Esophagus muscularis mucosa (tissue), 4 donors: ENCODE results near the gene HOXC11. TPM values are rescaled to one million over a fixed set of nuclear protein-coding genes. Genes with fewer than 3 reads are reported as not detected.

Experiments used
- DNase-seq: peaks from one replicate; pipeline ENCODE4 v3.0.0-alpha.2; 2017; ENCODE audit errors: extremely low spot score
- H3K27ac ChIP-seq, 4 donors: fragments of 200-600 bp; sonication (generic); replicated peaks in 1 of 4; 1 replicate in 3 of 4; 2 replicates in 1 of 4; pipeline ENCODE4 v1.5.1; 2016 to 2019; ENCODE audit warnings: mild to moderate bottlenecking in 1 of 4
- H3K27me3 ChIP-seq, 4 donors: fragments of 200-600 bp; sonication (generic); one replicate each; pipeline versions ENCODE4 v1.5.1 to v1.6.0; 2016 to 2019
- H3K36me3 ChIP-seq, 4 donors: fragments of 200-600 bp; sonication (generic); one replicate each; pipeline ENCODE4 v1.5.1; 2016 to 2019
- H3K4me1 ChIP-seq, 4 donors: fragments of 200-600 bp; sonication (generic); one replicate each; pipeline ENCODE4 v1.5.1; 2016 to 2019
- H3K4me3 ChIP-seq, 4 donors: fragments of 200-600 bp; sonication (generic); 1 replicate in 2 of 4; 2 replicates in 2 of 4; pipeline ENCODE4 v1.5.1; 2016 to 2019; ENCODE audit warnings: mild to moderate bottlenecking in 4 of 4, moderate library complexity in 1 of 4
- H3K9me3 ChIP-seq, 4 donors: fragments of 200-600 bp; sonication (generic); 1 replicate in 3 of 4; 2 replicates in 1 of 4; pipeline ENCODE4 v1.5.1; 2016 to 2019
- EP300 ChIP-seq: sonication (generic); formaldehyde crosslinking; IDR thresholded peaks from one replicate; pipeline ENCODE4 v1.6.1; 2017; ENCODE audit warnings: antibody characterized with exemption
- POLR2A ChIP-seq: fragments of 450-650 bp; IDR thresholded peaks from one replicate; pipeline ENCODE4 v1.6.1; 2017; ENCODE audit warnings: antibody characterized with exemption, moderate library complexity, mild to moderate bottlenecking, low read depth
- POLR2AphosphoS5 ChIP-seq, 2 donors: sonication (generic); formaldehyde crosslinking; IDR thresholded peaks; one replicate each; pipeline ENCODE4 v1.6.1; 2017; ENCODE audit warnings: antibody characterized with exemption in 2 of 2
- WGBS: methylation state at CpG from one replicate; pipeline ENCODE4 v1.1.5; 2018; 5-methylcytosine and 5-hydroxymethylcytosine counted together
- intact Hi-C: fragments of 100-400 bp; cut with DNase I; formaldehyde crosslinking; loops from one replicate; pipeline ENCODE4 v1.15.1; 2023
- total RNA-seq, 4 donors: library from RNA; depleted of rRNA; stranded (reverse); fragments of >200 nt; gene quantifications; one replicate each; pipeline versions ENCODE4 v1.1.0 to v1.2.1, GENCODE V29; 2016
- TF ChIP-seq, protein P1 (sequence below), 3 experiments: fragments of 200-600 bp in 2 of 3; fragments of 450-650 bp in 1 of 3; sonication (generic) in 2 of 3; IDR thresholded peaks; one replicate each; pipeline ENCODE4 v1.5.1; 2017 to 2019; ENCODE audit warnings: antibody characterized with exemption in 3 of 3, mild to moderate bottlenecking in 2 of 3, moderate library complexity in 1 of 3

Gene HOXC11
- total RNA-seq, 4 donors from 2014 or later: not detected

DNA sequence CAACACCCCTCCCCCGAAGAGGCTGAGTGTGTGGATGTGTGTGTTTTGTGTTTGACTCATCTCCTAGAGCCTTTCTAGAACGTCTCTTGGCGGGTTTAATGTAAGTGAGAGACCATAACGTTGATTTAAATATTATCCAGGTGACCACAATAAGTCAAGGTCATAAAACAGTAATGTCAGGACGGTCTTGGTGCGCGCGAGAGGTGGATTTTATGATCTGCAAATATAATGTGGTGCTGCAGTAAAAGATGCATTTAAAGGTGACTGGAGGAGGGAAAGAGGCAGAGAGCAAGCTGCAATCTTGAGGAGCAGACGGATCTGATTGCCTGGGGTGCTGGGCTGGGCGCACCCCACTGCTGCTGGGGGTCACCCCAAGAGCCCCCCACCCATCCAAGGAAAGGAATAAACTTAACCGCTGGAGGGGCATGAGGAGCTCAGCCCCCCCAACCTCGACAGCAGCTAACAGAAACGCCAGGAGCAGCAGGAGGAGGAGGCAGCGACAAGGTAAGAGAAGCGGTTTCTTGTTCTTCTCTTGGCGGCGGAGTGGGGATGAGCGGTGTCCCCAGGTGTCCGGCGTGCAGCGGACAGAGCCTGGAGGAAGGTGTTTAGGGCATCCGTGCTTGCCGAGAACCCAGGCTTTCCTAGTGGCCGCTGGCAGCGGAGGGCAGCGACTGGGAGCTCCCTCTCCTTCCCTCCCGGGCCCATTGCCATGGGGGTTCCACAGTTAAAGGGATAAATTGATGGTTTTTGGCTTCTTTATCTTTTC, 17.6 kb downstream of the HOXC11 start:
- no peaks in the 10 kb centered on the region for H3K36me3 ChIP-seq
- intact Hi-C loops: no loop called here
- no peak overlapping the region for H3K4me3 ChIP-seq
- peaks cover 27 to 37% (median 28%) of the 10 kb centered on the region in 4 donors for H3K4me1 ChIP-seq
- no peaks in the 10 kb centered on the region for H3K9me3 ChIP-seq
- DNase-seq: no peak
- no peak overlapping the region for H3K27ac ChIP-seq
- H3K27me3 ChIP-seq: peaks cover 15 to 100% (median 97%) of the 10 kb centered on the region in 4 donors
- WGBS: 7% methylated on average over 20 of the region's 27 CpGs
- TF ChIP-seq, protein P1, sequence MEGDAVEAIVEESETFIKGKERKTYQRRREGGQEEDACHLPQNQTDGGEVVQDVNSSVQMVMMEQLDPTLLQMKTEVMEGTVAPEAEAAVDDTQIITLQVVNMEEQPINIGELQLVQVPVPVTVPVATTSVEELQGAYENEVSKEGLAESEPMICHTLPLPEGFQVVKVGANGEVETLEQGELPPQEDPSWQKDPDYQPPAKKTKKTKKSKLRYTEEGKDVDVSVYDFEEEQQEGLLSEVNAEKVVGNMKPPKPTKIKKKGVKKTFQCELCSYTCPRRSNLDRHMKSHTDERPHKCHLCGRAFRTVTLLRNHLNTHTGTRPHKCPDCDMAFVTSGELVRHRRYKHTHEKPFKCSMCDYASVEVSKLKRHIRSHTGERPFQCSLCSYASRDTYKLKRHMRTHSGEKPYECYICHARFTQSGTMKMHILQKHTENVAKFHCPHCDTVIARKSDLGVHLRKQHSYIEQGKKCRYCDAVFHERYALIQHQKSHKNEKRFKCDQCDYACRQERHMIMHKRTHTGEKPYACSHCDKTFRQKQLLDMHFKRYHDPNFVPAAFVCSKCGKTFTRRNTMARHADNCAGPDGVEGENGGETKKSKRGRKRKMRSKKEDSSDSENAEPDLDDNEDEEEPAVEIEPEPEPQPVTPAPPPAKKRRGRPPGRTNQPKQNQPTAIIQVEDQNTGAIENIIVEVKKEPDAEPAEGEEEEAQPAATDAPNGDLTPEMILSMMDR (IDR thresholded peaks at IDR 0.05): no peak
- no peak for TF ChIP-seq POLR2A
- TF ChIP-seq EP300: no peak
- TF ChIP-seq POLR2AphosphoS5 (IDR thresholded peaks at IDR 0.05): no peak

DNA sequence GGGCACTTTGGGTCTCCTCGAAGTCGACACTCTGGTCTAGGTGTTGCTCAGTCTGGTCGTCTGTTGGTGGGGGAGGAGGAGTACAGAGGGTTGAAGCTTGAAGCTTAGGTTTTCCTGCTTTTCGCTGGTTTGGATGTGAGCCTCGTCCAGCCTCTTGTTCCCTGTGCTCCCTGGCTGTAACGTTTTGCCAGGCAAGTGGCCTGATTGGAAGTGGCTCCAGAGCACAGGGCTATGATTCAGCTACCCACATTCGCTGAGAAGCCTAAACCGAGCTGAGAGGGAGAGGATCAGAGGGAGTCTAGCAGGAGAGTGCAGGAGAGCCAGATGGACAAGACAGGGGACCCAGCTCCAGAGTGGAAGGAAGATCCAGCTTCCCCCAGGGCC, 18.1 kb downstream of the HOXC11 start:
- TF ChIP-seq POLR2A: no peak
- TF ChIP-seq EP300: no peak
- no peak for TF ChIP-seq POLR2AphosphoS5 (IDR thresholded peaks at IDR 0.05)
- TF ChIP-seq, protein P1 (IDR thresholded peaks at IDR 0.05): no peak
- Histone ChIP-seq H3K27ac (no peak overlapping the region), H3K4me1 (peaks cover 27 to 37% (median 28%) of the 10 kb centered on the region in 4 donors), H3K27me3 (peaks cover 12 to 100% (median 97%) of the 10 kb centered on the region in 4 donors), H3K36me3 (no peaks in the 10 kb centered on the region), H3K9me3 (no peaks in the 10 kb centered on the region), H3K4me3 (no peak overlapping the region)
- WGBS: 9% methylated on average over 4 of the region's 8 CpGs
- intact Hi-C loops: no loop called here
- no peak for DNase-seq

DNA sequence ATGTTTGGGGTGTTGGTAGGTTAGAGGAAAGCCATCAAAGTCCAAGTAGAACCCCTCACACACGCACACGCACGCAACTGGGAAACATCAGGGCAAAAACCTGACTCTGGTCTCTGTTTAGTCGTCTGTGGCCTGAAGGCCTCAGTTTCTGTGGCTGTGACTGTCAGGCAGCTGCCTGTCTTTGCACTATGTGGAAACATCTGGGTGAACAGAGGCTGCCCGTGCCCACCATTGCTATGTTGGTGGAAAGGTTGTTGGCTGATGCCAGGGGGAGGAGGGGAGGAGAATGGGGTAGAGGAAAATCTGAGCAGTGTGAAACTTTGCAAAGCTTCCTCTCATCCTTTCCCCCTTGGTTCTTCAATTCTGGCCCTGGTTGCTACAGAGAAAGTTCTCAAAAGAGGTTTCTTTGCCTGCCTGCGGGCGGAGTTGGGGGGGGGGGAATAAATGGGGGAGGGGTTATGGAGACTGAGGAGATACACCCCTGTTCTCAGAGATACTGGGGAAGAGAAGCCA, 19.5 kb downstream of the HOXC11 start:
- no peaks in the 10 kb centered on the region for H3K9me3 ChIP-seq
- WGBS: 48% methylated on average over 7 of the region's 7 CpGs
- intact Hi-C loops: no loop called here
- no peak for DNase-seq
- peaks cover 25 to 46% (median 27%) of the 10 kb centered on the region in 4 donors for H3K4me1 ChIP-seq
- no peak overlapping the region for H3K27ac ChIP-seq
- no peaks in the 10 kb centered on the region for H3K36me3 ChIP-seq
- TF ChIP-seq POLR2A (no peak), POLR2AphosphoS5 (IDR thresholded peaks at IDR 0.05) (no peak), EP300 (no peak)
- TF ChIP-seq, protein P1 (IDR thresholded peaks at IDR 0.05): no peak
- H3K27me3 ChIP-seq: peaks cover 12 to 100% (median 97%) of the 10 kb centered on the region in 4 donors
- H3K4me3 ChIP-seq: no peak overlapping the region

DNA sequence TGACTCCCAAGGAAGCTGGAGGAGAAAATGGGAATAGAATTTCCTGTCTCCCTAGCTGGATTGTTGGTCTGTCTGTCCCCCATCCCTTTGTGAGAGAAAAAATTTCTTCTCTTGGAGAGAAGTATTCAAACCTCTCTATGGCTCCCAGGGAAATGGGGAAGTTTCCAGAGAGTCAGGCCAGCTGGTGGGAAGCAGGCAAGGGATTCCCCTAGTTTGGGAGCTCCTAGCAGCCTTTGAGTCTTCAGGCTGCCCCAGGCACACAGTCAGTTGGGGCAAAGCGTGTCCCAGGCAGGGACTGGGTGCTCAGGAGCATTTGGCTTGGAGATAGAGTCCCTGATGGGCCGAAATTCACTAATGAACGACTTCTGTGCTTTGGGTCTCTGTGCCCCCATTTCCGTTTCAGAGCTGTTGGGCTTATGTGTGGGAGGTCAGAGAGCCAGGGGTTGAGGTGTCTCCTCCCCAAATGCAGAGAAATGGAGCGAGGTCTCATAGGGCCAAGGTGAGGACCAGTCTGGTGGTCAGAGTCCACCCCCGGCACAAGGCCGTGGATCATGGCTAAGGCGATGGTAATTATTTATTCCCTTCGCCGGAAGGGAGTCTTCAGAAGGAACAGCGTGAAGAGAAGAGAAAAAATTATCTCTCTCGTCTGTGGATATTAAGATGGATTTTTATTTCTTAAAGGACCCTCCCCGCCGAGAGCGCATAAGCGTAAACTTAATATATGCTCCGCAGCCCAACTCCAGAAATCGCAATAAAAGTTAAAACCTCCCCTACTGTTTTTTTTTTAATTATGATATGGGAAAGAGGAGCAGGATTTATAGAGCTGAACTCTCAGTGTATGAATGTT, 20.5 kb downstream of the HOXC11 start:
- peaks cover 12 to 100% (median 97%) of the 10 kb centered on the region in 4 donors for H3K27me3 ChIP-seq
- TF ChIP-seq POLR2AphosphoS5 (IDR thresholded peaks at IDR 0.05) (no peak), EP300 (no peak), POLR2A (no peak)
- TF ChIP-seq, protein P1 (IDR thresholded peaks at IDR 0.05): no peak
- intact Hi-C loops: no loop called here
- H3K36me3 ChIP-seq: no peaks in the 10 kb centered on the region
- H3K4me1 ChIP-seq: peaks cover 25 to 50% (median 31%) of the 10 kb centered on the region in 4 donors
- WGBS: 28% methylated on average over 18 of the region's 18 CpGs
- no peak overlapping the region for H3K27ac ChIP-seq
- H3K4me3 ChIP-seq: no peak overlapping the region
- no peaks in the 10 kb centered on the region for H3K9me3 ChIP-seq
- no peak for DNase-seq
